SK-N-SH treated with all-trans-retinoic acid at 6 μM for 48 hours (cell line): Measurements from ENCODE around the gene KRT26.

Experiments
- ATAC-seq: fragments of 200-7000 bp; cut with Tn5 transposase; 3 replicates; pipeline ENCODE4 v1.9.1; 2020; ENCODE audit warnings: mild to moderate bottlenecking, moderate library complexity
- ARNTL ChIP-seq: fragments of 450-650 bp; formaldehyde crosslinking; IDR thresholded peaks from 2 replicates; pipeline ENCODE4 v1.5.0; 2020; ENCODE audit warnings: low read depth, mild to moderate bottlenecking, moderate library complexity, borderline replicate concordance
- BACH2 ChIP-seq: fragments of 250-450 bp; sonication (Bioruptor Pico); IDR thresholded peaks from 2 replicates; pipeline ENCODE4 v1.9.0; 2021; ENCODE audit warnings: mild to moderate bottlenecking, borderline replicate concordance
- CREB5 ChIP-seq: fragments of 250-450 bp; sonication (Bioruptor Pico); IDR thresholded peaks from 2 replicates; pipeline ENCODE4 v1.5.1; 2020; ENCODE audit warnings: low read depth, mild to moderate bottlenecking, moderate library complexity
- CSDC2 ChIP-seq: fragments of 250-450 bp; sonication (Bioruptor Pico); IDR thresholded peaks from 2 replicates; pipeline ENCODE4 v1.5.0; 2020; ENCODE audit warnings: mild to moderate bottlenecking, moderate library complexity
- ESRRG ChIP-seq: fragments of 250-450 bp; sonication (Bioruptor Pico); IDR thresholded peaks from 2 replicates; pipeline ENCODE4 v1.6.1; 2021; ENCODE audit warnings: mild to moderate bottlenecking
- GLIS3 ChIP-seq: fragments of 250-450 bp; sonication (Bioruptor Pico); IDR thresholded peaks from 2 replicates; pipeline ENCODE4 v1.5.0; 2020; ENCODE audit warnings: mild to moderate bottlenecking, moderate library complexity
- ISL1 ChIP-seq: fragments of 250-450 bp; sonication (Bioruptor Pico); IDR thresholded peaks from 2 replicates; pipeline ENCODE4 v2.1.2; 2022; ENCODE audit warnings: mild to moderate bottlenecking, moderate library complexity
- OSR1 ChIP-seq: fragments of 250-450 bp; sonication (Bioruptor Pico); IDR thresholded peaks from 2 replicates; pipeline ENCODE4 v1.8.0; 2022; ENCODE audit warnings: moderate library complexity, mild to moderate bottlenecking, inconsistent platforms
- PATZ1 ChIP-seq: fragments of 250-450 bp; sonication (Bioruptor Pico); IDR thresholded peaks from 2 replicates; pipeline ENCODE4 v1.8.0; 2020; ENCODE audit warnings: mild to moderate bottlenecking, moderate library complexity, borderline replicate concordance
- POU6F1 ChIP-seq: fragments of 250-450 bp; sonication (Bioruptor Pico); IDR thresholded peaks from 2 replicates; pipeline ENCODE4 v1.8.0; 2021; ENCODE audit warnings: low read depth, mild to moderate bottlenecking, moderate library complexity, borderline replicate concordance
- PPARA ChIP-seq: fragments of 250-450 bp; sonication (Bioruptor Pico); IDR thresholded peaks from 2 replicates; pipeline ENCODE4 v1.5.0; 2020; ENCODE audit warnings: mild to moderate bottlenecking, borderline replicate concordance
- RARB ChIP-seq: fragments of 250-450 bp; sonication (Bioruptor Pico); IDR thresholded peaks from 2 replicates; pipeline ENCODE4 v1.8.0; 2021; ENCODE audit warnings: mild to moderate bottlenecking, moderate library complexity
- TCF4 ChIP-seq: fragments of 250-450 bp; sonication (Bioruptor Pico); IDR thresholded peaks from 2 replicates; pipeline ENCODE4 v1.8.0; 2021; ENCODE audit warnings: mild to moderate bottlenecking, moderate library complexity, borderline replicate concordance
- TSHZ2 ChIP-seq: fragments of 250-450 bp; sonication (Bioruptor Pico); IDR thresholded peaks from 2 replicates; pipeline ENCODE4 v1.5.0; 2020; ENCODE audit warnings: mild to moderate bottlenecking, moderate library complexity
- ZC3H10 ChIP-seq: fragments of 250-450 bp; sonication (Bioruptor Pico); IDR thresholded peaks from 2 replicates; pipeline ENCODE4 v1.5.1; 2021; ENCODE audit warnings: mild to moderate bottlenecking, moderate library complexity
- ZFP3 ChIP-seq: fragments of 250-450 bp; sonication (Bioruptor Pico); IDR thresholded peaks from 2 replicates; pipeline ENCODE4 v1.5.0; 2020; ENCODE audit warnings: mild to moderate bottlenecking, moderate library complexity
- ZFP30 ChIP-seq: fragments of 450-650 bp; formaldehyde crosslinking; IDR thresholded peaks from 2 replicates; pipeline ENCODE4 v1.5.0; 2022; ENCODE audit warnings: mild to moderate bottlenecking, moderate library complexity
- ZNF565 ChIP-seq: fragments of 450-650 bp; formaldehyde crosslinking; conservative IDR thresholded peaks from 2 replicates; pipeline ENCODE4 v1.5.0; 2020; ENCODE audit warnings: low read depth, mild to moderate bottlenecking, moderate library complexity
- ZNF70 ChIP-seq: fragments of 450-650 bp; formaldehyde crosslinking; IDR thresholded peaks from 2 replicates; pipeline ENCODE4 v1.5.0; 2020; ENCODE audit warnings: mild to moderate bottlenecking, moderate library complexity
- ZNF8 ChIP-seq: fragments of 450-650 bp; formaldehyde crosslinking; IDR thresholded peaks from 2 replicates; pipeline ENCODE4 v1.5.0; 2020; ENCODE audit warnings: mild to moderate bottlenecking, moderate library complexity

Gene KRT26

GRCh38 chr17:40772101-40772500 lies at the start of gene KRT26:
Gene KRT26 (minus strand): TSS chr17:40772201. CDS start chr17:40772113, 88 bp downstream.
- ATAC-seq: no peak

GRCh38 chr17:40821536-40821935 lies 49.5 kb upstream of the KRT26 start:
- no peak for ATAC-seq
- TF ChIP-seq GLIS3 (CRISPR knock-in tag) (no peak), BACH2 (CRISPR knock-in tag) (no peak), ZFP3 (CRISPR knock-in tag) (no peak), ZNF8 (no peak), ISL1 (no peak), ZNF565 (no peak), ZNF70 (CRISPR knock-in tag) (no peak), OSR1 (CRISPR knock-in tag) (no peak), TSHZ2 (CRISPR knock-in tag) (no peak), ARNTL (CRISPR knock-in tag) (no peak)

More at GRCh38 chr17:40772101-40772500, at the start of gene KRT26:
- TF ChIP-seq TCF4 (CRISPR knock-in tag): no peak

- no peak for TF ChIP-seq CREB5
- TF ChIP-seq RARB: no peak
- TF ChIP-seq ISL1: no peak
- no peak for TF ChIP-seq POU6F1 (CRISPR knock-in tag)
- TF ChIP-seq ZFP30 (CRISPR knock-in tag): no peak
- TF ChIP-seq OSR1 (CRISPR knock-in tag): no peak
- no peak for TF ChIP-seq CSDC2 (CRISPR knock-in tag)
- no peak for TF ChIP-seq PPARA (CRISPR knock-in tag)
- no peak for TF ChIP-seq GLIS3 (CRISPR knock-in tag)
- ATAC-seq: no peak
Measured at GRCh38 chr17:40820228-40820838, 48.3 kb upstream of the KRT26 start.

GRCh38 chr17:40819528-40820125 lies 47.6 kb upstream of the KRT26 start:
- TF ChIP-seq ZNF8: no peak
- no peak for TF ChIP-seq PATZ1 (CRISPR knock-in tag)
- no peak for TF ChIP-seq ZFP3 (CRISPR knock-in tag)
- no peak for TF ChIP-seq BACH2 (CRISPR knock-in tag)
- no peak for TF ChIP-seq GLIS3 (CRISPR knock-in tag)
- no peak for TF ChIP-seq OSR1 (CRISPR knock-in tag)
- TF ChIP-seq PPARA (CRISPR knock-in tag): no peak
- no peak for TF ChIP-seq ZNF70 (CRISPR knock-in tag)
- TF ChIP-seq CSDC2 (CRISPR knock-in tag): no peak
- TF ChIP-seq ZC3H10 (CRISPR knock-in tag): no peak
- TF ChIP-seq ESRRG (CRISPR knock-in tag): no peak
- TF ChIP-seq TCF4 (CRISPR knock-in tag): no peak
- no peak for TF ChIP-seq RARB
- TF ChIP-seq TSHZ2 (CRISPR knock-in tag): no peak
- no peak for TF ChIP-seq ARNTL (CRISPR knock-in tag)
- no peak for TF ChIP-seq POU6F1 (CRISPR knock-in tag)
- TF ChIP-seq, all 23 proteins: peak for 0
- ATAC-seq: no peak
